Right lobe of liver (tissue), 6 donors: ENCODE measurements around the gene ATP6V0B. TPM values are rescaled to one million over a fixed set of nuclear protein-coding genes. Genes with fewer than 3 reads are reported as not detected.
A peak's percentile ranks its signal among the peaks of the same experiment; 100 is the strongest.

ENCODE experiments used
- ATAC-seq, 4 donors: fragments of 200-7000 bp; cut with Tn5 transposase; one replicate each; pipeline ENCODE4 v1.9.1; 2020; ENCODE audit warnings: mild to moderate bottlenecking in 4 of 4, moderate library complexity in 4 of 4
- DNase-seq, 3 donors: peaks; one replicate each; pipeline ENCODE4 v3.0.0-alpha.2; 2020
- H3K27ac ChIP-seq, 3 donors: fragments of 200-600 bp; one replicate each; pipeline ENCODE4 v1.8.0; 2022
- H3K27me3 ChIP-seq, 2 donors: fragments of 200-600 bp; one replicate each; pipeline ENCODE4 v1.8.0; 2022
- H3K36me3 ChIP-seq, 4 donors: fragments of 200-600 bp; sonication (generic) in 1 of 4; one replicate each; pipeline versions ENCODE4 v1.5.1 to v1.8.0; 2017 to 2022; ENCODE audit warnings: control low read depth in 1 of 4
- H3K4me1 ChIP-seq, 4 donors: fragments of 200-600 bp; sonication (generic) in 1 of 4; one replicate each; pipeline versions ENCODE4 v1.5.1 to v1.8.0; 2017 to 2022; ENCODE audit warnings: control low read depth in 1 of 4
- H3K4me3 ChIP-seq, 3 donors: fragments of 200-600 bp; one replicate each; pipeline ENCODE4 v1.8.0; 2022
- H3K9me3 ChIP-seq, 4 donors: fragments of 200-600 bp; sonication (generic) in 1 of 4; one replicate each; pipeline versions ENCODE4 v1.5.1 to v1.8.0; 2017 to 2022; ENCODE audit warnings: control low read depth in 1 of 4
- CTCF ChIP-seq, 4 donors: fragments of 200-600 bp in 3 of 4; fragments of 450-650 bp in 1 of 4; IDR thresholded peaks; one replicate each; pipeline versions ENCODE4 v1.5.1 to v1.8.0; 2016 to 2022; ENCODE audit warnings: antibody characterized with exemption in 4 of 4, mild to moderate bottlenecking in 2 of 4
- POLR2A ChIP-seq: fragments of 450-650 bp; IDR thresholded peaks from one replicate; pipeline ENCODE4 v1.6.1; 2017; ENCODE audit warnings: antibody characterized with exemption, mild to moderate bottlenecking
- WGBS: methylation state at CpG from one replicate; pipeline ENCODE4 v1.1.6; 2018; ENCODE audit warnings: low coverage, low lambda C conversion rate; ENCODE audit not compliant: insufficient coverage; ENCODE audit errors: missing lambda C conversion rate; 5-methylcytosine and 5-hydroxymethylcytosine counted together
- intact Hi-C, 2 donors: fragments of 100-400 bp; cut with DNase I; formaldehyde crosslinking; loops; one replicate each; pipeline versions ENCODE4 v1.11.2 to v1.14.1; 2022
- total RNA-seq, 6 experiments: library from RNA; depleted of rRNA in 2 of 6; stranded (reverse); fragments of >200 nt in 2 of 6; fragmentation: NEBNext Ultra II Directional in 3 of 6; extraction: Animal tissue kit (Norgen Biotek cat#: 25700) in 3 of 6; gene quantifications; one replicate each; pipeline versions ENCODE4 v1.1.0 to v1.2.4, GENCODE V29; 2016 to 2023
- donor health status: DM: no; HTN: yes; CAD: no.
- donor health status: DM: no; HTN: no; CAD: no.
- donor health status: DM: no; HTN: no; CAD: no.
- donor health status: DM: no; HTN: yes; CAD: no.
- donor health status: DM: no; HTN: yes; CAD: no.

Gene ATP6V0B
- total RNA-seq, 6 experiments from 2014 or later, result 64.4 to 142 (median 76.9) TPM

GRCh38 chr1:43984855-43985254 is 10.1 kb downstream of the ATP6V0B start:
- no peaks in the 10 kb centered on the region for H3K36me3 ChIP-seq
- H3K4me1 ChIP-seq, result peaks cover 0 to 20% (median 0%) of the 10 kb centered on the region in 4 donors
- no peak for ATAC-seq
- DNase-seq, result no peak
- TF ChIP-seq CTCF (IDR thresholded peaks at IDR 0.05) (no peak), POLR2A (no peak)
- intact Hi-C loops, result no loop called here
- H3K27me3 ChIP-seq, result no peaks in the 10 kb centered on the region
- no peak overlapping the region for H3K4me3 ChIP-seq
- H3K27ac ChIP-seq, result no peak overlapping the region
- H3K9me3 ChIP-seq, result no peaks in the 10 kb centered on the region
- WGBS, result no CpG with 5 or more reads among the region's 16 CpGs

GRCh38 chr1:43985984-43986595 is 11.3 kb downstream of the ATP6V0B start:
- H3K27me3 ChIP-seq, result no peaks in the 10 kb centered on the region
- TF ChIP-seq POLR2A (no peak), CTCF (IDR thresholded peaks at IDR 0.05) (no peak)
- no peak for DNase-seq
- WGBS, result 88% methylated on average over 4 of the region's 4 CpGs
- ATAC-seq, result peak in 1 of 4 donors; percentile 18
- peaks cover 0 to 21% (median under 1%) of the 10 kb centered on the region in 4 donors for H3K4me1 ChIP-seq
- no peaks in the 10 kb centered on the region for H3K9me3 ChIP-seq
- intact Hi-C loops, result no loop called here
- no peak overlapping the region for H3K27ac ChIP-seq
- H3K4me3 ChIP-seq, result no peak overlapping the region
- no peaks in the 10 kb centered on the region for H3K36me3 ChIP-seq

- no peak for ATAC-seq
- TF ChIP-seq CTCF (IDR thresholded peaks at IDR 0.05), result peak in 1 of 4 donors; percentile 11
- no peak for TF ChIP-seq POLR2A
- 90% methylated on average over 3 of the region's 6 CpGs for WGBS
- no peak for DNase-seq
- H3K27ac ChIP-seq, result peak overlapping the region in 1 of 3 donors; percentile 35
- H3K9me3 ChIP-seq, result no peaks in the 10 kb centered on the region
- H3K4me3 ChIP-seq, result no peak overlapping the region
- H3K36me3 ChIP-seq, result no peaks in the 10 kb centered on the region
- intact Hi-C loops, result no loop called here
- H3K27me3 ChIP-seq, result no peaks in the 10 kb centered on the region
- peaks cover 0 to 22% (median 1%) of the 10 kb centered on the region in 4 donors for H3K4me1 ChIP-seq
These were observed 12.0 kb downstream of the ATP6V0B start for GRCh38 chr1:43986712-43987111.

GRCh38 chr1:43987159-43987902 is 12.6 kb downstream of the ATP6V0B start:
- Histone ChIP-seq H3K27ac (peak overlapping the region in 1 of 3 donors; percentile 35), H3K36me3 (no peaks in the 10 kb centered on the region), H3K4me1 (peaks cover 0 to 22% (median 1%) of the 10 kb centered on the region in 4 donors), H3K9me3 (no peaks in the 10 kb centered on the region), H3K27me3 (no peaks in the 10 kb centered on the region), H3K4me3 (no peak overlapping the region)
- WGBS, result 50% methylated on average over 3 of the region's 6 CpGs
- ATAC-seq (peak in 2 of 4 donors; percentile 23 to 35), DNase-seq (no peak)
- TF ChIP-seq POLR2A (no peak), CTCF (IDR thresholded peaks at IDR 0.05) (no peak)
- intact Hi-C loops, result no loop called here
